GM18507 (cell line): ENCODE measurements around the gene EEF1AKMT3.
"Not testable (repeated sequence)": the region's sequence is repeated elsewhere in the genome, so short reads cannot be mapped to it uniquely, and the experiment has no call there.

ENCODE experiments used
- DNase-seq: peaks from one replicate; pipeline ENCODE4 v3.0.0; 2011; ENCODE audit warnings: low read depth; ENCODE audit not compliant: insufficient read length; ENCODE audit errors: extremely low spot score
- FAIRE-seq: peaks from 2 replicates; lab custom pipeline; 2011; peaks lifted over from hg19 to GRCh38; lab: Jason Lieb, UNC

The EEF1AKMT3 gene

GRCh38 chr12:57762463-57762862, 10.0 kb upstream of the EEF1AKMT3 start:
- DNase-seq = no peak
- no peak for FAIRE-seq

- no peak for FAIRE-seq
- no peak for DNase-seq
These were observed 8.3 kb upstream of the EEF1AKMT3 start for GRCh38 chr12:57763881-57764661.

- DNase-seq = no peak
- no peak for FAIRE-seq
These were observed 7.8 kb upstream of the EEF1AKMT3 start for GRCh38 chr12:57764662-57765002.

GRCh38 chr12:57765003-57765697, 7.3 kb upstream of the EEF1AKMT3 start:
- FAIRE-seq (no peak), DNase-seq (no peak)

- FAIRE-seq = no peak
These were observed 6.5 kb upstream of the EEF1AKMT3 start for GRCh38 chr12:57765698-57766463.

GRCh38 chr12:57766464-57767304, 5.7 kb upstream of the EEF1AKMT3 start, which contains the start of gene CYP27B1:
Gene CYP27B1 (minus strand): TSS chr12:57767078. CDS start chr12:57767041, 37 bp downstream.
- no peak for FAIRE-seq
- no peak for DNase-seq

More at GRCh38 chr12:57765698-57766463, 6.5 kb upstream of the EEF1AKMT3 start:
- DNase-seq = no peak

- DNase-seq (no peak), FAIRE-seq (no peak)
These were observed 5.1 kb upstream of the EEF1AKMT3 start for GRCh38 chr12:57767305-57767698.

- DNase-seq (no peak), FAIRE-seq (no peak)
These were observed 4.5 kb upstream of the EEF1AKMT3 start for GRCh38 chr12:57767876-57768275.

GRCh38 chr12:57769594-57769993, 2.8 kb upstream of the EEF1AKMT3 start:
- FAIRE-seq (no peak), DNase-seq (no peak)

- DNase-seq = no peak
- FAIRE-seq = no peak
These were observed 1.7 kb upstream of the EEF1AKMT3 start for GRCh38 chr12:57770734-57771133.

- peak; percentile 71 for DNase-seq
- FAIRE-seq = no peak
These were observed 1.1 kb upstream of the EEF1AKMT3 start for GRCh38 chr12:57771236-57771872.

GRCh38 chr12:57771873-57772428, 463 bp upstream of the EEF1AKMT3 start, which contains the start of gene METTL1:
Gene METTL1 (minus strand): TSS chr12:57772105. CDS start chr12:57772083, 22 bp downstream.
- DNase-seq (peak; percentile 88), FAIRE-seq (peak; percentile 91)

GRCh38 chr12:57774634-57775033, 2.2 kb downstream of the EEF1AKMT3 start:
- not testable (repeated sequence) for DNase-seq, FAIRE-seq

- DNase-seq (no peak), FAIRE-seq (no peak)
These were observed 2.6 kb downstream of the EEF1AKMT3 start for GRCh38 chr12:57775044-57775443.

GRCh38 chr12:57775563-57776246, 3.3 kb downstream of the EEF1AKMT3 start:
- DNase-seq (no peak), FAIRE-seq (no peak)

GRCh38 chr12:57776247-57776587, 3.8 kb downstream of the EEF1AKMT3 start:
- FAIRE-seq (no peak), DNase-seq (no peak)

GRCh38 chr12:57777367-57777766, 5.0 kb downstream of the EEF1AKMT3 start:
- no peak for DNase-seq
- FAIRE-seq = no peak

- DNase-seq = no peak
- FAIRE-seq = no peak
These were observed 5.5 kb downstream of the EEF1AKMT3 start for GRCh38 chr12:57777911-57778310.
